Mesendoderm (in vitro differentiated cells): ENCODE data around the gene IQCN.

ENCODE experiments used
- DNase-seq: peaks from one replicate; pipeline ENCODE4 v3.0.0; 2013
- H2AK5ac ChIP-seq: 2 replicates; pipeline ENCODE4 v1.6.1; 2013; ENCODE audit warnings: low read length, inconsistent platforms
- H2BK120ac ChIP-seq: 2 replicates; pipeline ENCODE4 v1.6.1; 2013; ENCODE audit warnings: low read depth, mild to moderate bottlenecking, low read length, moderate library complexity, mixed read lengths
- H2BK15ac ChIP-seq: replicated peaks from 2 replicates; pipeline ENCODE4 v1.6.1; 2013; ENCODE audit warnings: low read depth, mild to moderate bottlenecking, moderate library complexity
- H2BK5ac ChIP-seq: 2 replicates; pipeline ENCODE4 v1.6.1; 2013; ENCODE audit warnings: low read length, inconsistent platforms
- H3K18ac ChIP-seq: 2 replicates; pipeline ENCODE4 v1.6.1; 2013; ENCODE audit warnings: mild to moderate bottlenecking, low read length, mixed read lengths
- H3K23ac ChIP-seq: one replicate; pipeline ENCODE4 v1.6.1; 2013; ENCODE audit warnings: low read length
- H3K27ac ChIP-seq: 2 replicates; pipeline ENCODE4 v1.5.1; 2013; ENCODE audit warnings: low read depth, mild to moderate bottlenecking, inconsistent platforms, low read length, moderate library complexity
- H3K27me3 ChIP-seq: 2 replicates; pipeline ENCODE4 v1.6.1; 2013; ENCODE audit warnings: low read length, control low read depth, mild to moderate bottlenecking, inconsistent platforms; ENCODE audit not compliant: insufficient read depth, poor library complexity
- H3K36me3 ChIP-seq: 2 replicates; pipeline ENCODE4 v1.6.1; 2013; ENCODE audit warnings: low read length, inconsistent platforms; ENCODE audit not compliant: control insufficient read depth, insufficient read depth
- H3K4ac ChIP-seq: one replicate; pipeline ENCODE4 v1.6.1; 2013; ENCODE audit warnings: low read depth, mild to moderate bottlenecking, low read length, moderate library complexity
- H3K4me1 ChIP-seq: 2 replicates; pipeline ENCODE4 v1.6.1; 2013; ENCODE audit warnings: low read depth, low read length, inconsistent platforms; ENCODE audit not compliant: control insufficient read depth
- H3K4me2 ChIP-seq: 2 replicates; pipeline ENCODE4 v1.6.1; 2013; ENCODE audit warnings: low read length
- H3K4me3 ChIP-seq: 2 replicates; pipeline ENCODE4 v1.5.1; 2013; ENCODE audit warnings: mild to moderate bottlenecking, low read length
- H3K56ac ChIP-seq: one replicate; pipeline ENCODE4 v1.6.1; 2013; ENCODE audit warnings: low read length
- H3K79me1 ChIP-seq: 2 replicates; pipeline ENCODE4 v1.6.1; 2013; ENCODE audit warnings: low read length, inconsistent platforms
- H3K79me2 ChIP-seq: 2 replicates; pipeline ENCODE4 v1.6.1; 2013; ENCODE audit warnings: mild to moderate bottlenecking, low read length; ENCODE audit not compliant: control insufficient read depth, insufficient read depth
- H3K9ac ChIP-seq: 2 replicates; pipeline ENCODE4 v1.6.1; 2013; ENCODE audit warnings: low read length, inconsistent platforms
- H4K5ac ChIP-seq: one replicate; pipeline ENCODE4 v1.6.1; 2013; ENCODE audit warnings: low read length
- H4K8ac ChIP-seq: one replicate; pipeline ENCODE4 v1.6.1; 2013; ENCODE audit warnings: low read depth, mild to moderate bottlenecking, control low read depth, low read length, moderate library complexity
- WGBS: extraction: QIAGEN DNeasy Blood & Tissue Kit; methylation state at CpG from one replicate; pipeline ENCODE4 v1.1.7; 2013; ENCODE audit warnings: low lambda C conversion rate, missing lambda C conversion rate; ENCODE audit not compliant: insufficient coverage; ENCODE audit errors: extremely low coverage; 5-methylcytosine and 5-hydroxymethylcytosine counted together

The IQCN gene

GRCh38 chr19:18304208-18304457, 29.9 kb upstream of the IQCN start:
- H3K27me3 ChIP-seq: no peaks in the 10 kb centered on the region
- no peaks in the 10 kb centered on the region for H3K79me1 ChIP-seq
- no peak overlapping the region for H3K4ac ChIP-seq
- H3K27ac ChIP-seq: peak overlapping the region; percentile 97
- H3K9ac ChIP-seq: peak overlapping the region; percentile 49
- H3K23ac ChIP-seq: no peak overlapping the region
- no peak overlapping the region for H2BK15ac ChIP-seq
- peaks cover 2% of the 10 kb centered on the region for H3K36me3 ChIP-seq
- no peak overlapping the region for H3K18ac ChIP-seq
- no peak overlapping the region for H2BK120ac ChIP-seq
- peak overlapping the region; percentile 16 for H3K4me2 ChIP-seq
- DNase-seq: no peak
- no peak overlapping the region for H4K5ac ChIP-seq
- peak overlapping the region; percentile 58 for H2BK5ac ChIP-seq
- H3K4me1 ChIP-seq: peaks cover 2% of the 10 kb centered on the region
- WGBS: no CpG with 5 or more reads among the region's 2 CpGs
- no peak overlapping the region for H3K4me3 ChIP-seq
- H3K79me2 ChIP-seq: no peaks in the 10 kb centered on the region
- H3K56ac ChIP-seq: peak overlapping the region; percentile 88
- H2AK5ac ChIP-seq: peak overlapping the region; percentile 95
- H4K8ac ChIP-seq: no peak overlapping the region

GRCh38 chr19:18301718-18302111, 27.5 kb upstream of the IQCN start:
- DNase-seq: no peak
- H2BK15ac ChIP-seq: no peak overlapping the region
- H4K5ac ChIP-seq: no peak overlapping the region
- H3K56ac ChIP-seq: no peak overlapping the region
- WGBS: no CpG with 5 or more reads among the region's 4 CpGs
- H3K4me2 ChIP-seq: no peak overlapping the region
- H3K4me1 ChIP-seq: peaks cover 2% of the 10 kb centered on the region
- no peaks in the 10 kb centered on the region for H3K36me3 ChIP-seq
- no peak overlapping the region for H3K27ac ChIP-seq
- H2BK120ac ChIP-seq: no peak overlapping the region
- H3K18ac ChIP-seq: no peak overlapping the region
- H2AK5ac ChIP-seq: no peak overlapping the region
- H3K79me2 ChIP-seq: no peaks in the 10 kb centered on the region
- no peak overlapping the region for H4K8ac ChIP-seq
- no peak overlapping the region for H2BK5ac ChIP-seq
- no peak overlapping the region for H3K4ac ChIP-seq
- H3K4me3 ChIP-seq: no peak overlapping the region
- H3K79me1 ChIP-seq: no peaks in the 10 kb centered on the region
- H3K23ac ChIP-seq: no peak overlapping the region
- no peak overlapping the region for H3K9ac ChIP-seq
- H3K27me3 ChIP-seq: no peaks in the 10 kb centered on the region

- peaks cover 2% of the 10 kb centered on the region for H3K4me1 ChIP-seq
- H3K18ac ChIP-seq: no peak overlapping the region
- H3K79me2 ChIP-seq: no peaks in the 10 kb centered on the region
- no peak overlapping the region for H2AK5ac ChIP-seq
- no peak overlapping the region for H4K8ac ChIP-seq
- H2BK15ac ChIP-seq: no peak overlapping the region
- no peak for DNase-seq
- no peak overlapping the region for H3K4me2 ChIP-seq
- no peak overlapping the region for H3K4ac ChIP-seq
- no peak overlapping the region for H2BK120ac ChIP-seq
- no peak overlapping the region for H4K5ac ChIP-seq
- H3K79me1 ChIP-seq: no peaks in the 10 kb centered on the region
- no peak overlapping the region for H3K4me3 ChIP-seq
- H3K27ac ChIP-seq: no peak overlapping the region
- no peaks in the 10 kb centered on the region for H3K27me3 ChIP-seq
- no peak overlapping the region for H3K9ac ChIP-seq
- WGBS: no CpG with 5 or more reads among the region's 18 CpGs
- H3K36me3 ChIP-seq: no peaks in the 10 kb centered on the region
- no peak overlapping the region for H3K56ac ChIP-seq
- H2BK5ac ChIP-seq: no peak overlapping the region
- H3K23ac ChIP-seq: no peak overlapping the region
Observed at GRCh38 chr19:18300930-18301717, 26.9 kb upstream of the IQCN start.

- Histone ChIP-seq H4K5ac (no peak overlapping the region), H3K9ac (no peak overlapping the region), H2BK5ac (no peak overlapping the region), H3K18ac (no peak overlapping the region), H2AK5ac (no peak overlapping the region), H3K4ac (no peak overlapping the region), H4K8ac (no peak overlapping the region), H3K23ac (no peak overlapping the region), H3K27me3 (no peaks in the 10 kb centered on the region), H3K4me1 (peaks cover 2% of the 10 kb centered on the region), H3K56ac (no peak overlapping the region), H3K79me2 (no peaks in the 10 kb centered on the region), H3K4me2 (no peak overlapping the region), H3K4me3 (no peak overlapping the region), H3K79me1 (no peaks in the 10 kb centered on the region), H2BK15ac (no peak overlapping the region), H3K27ac (no peak overlapping the region), H3K36me3 (no peaks in the 10 kb centered on the region), H2BK120ac (no peak overlapping the region)
- WGBS: no CpG with 5 or more reads among the region's 9 CpGs
- no peak for DNase-seq
Observed at GRCh38 chr19:18299654-18300053, 25.4 kb upstream of the IQCN start.

GRCh38 chr19:18298601-18299000, 24.3 kb upstream of the IQCN start:
- no peak overlapping the region for H3K4me3 ChIP-seq
- no peak overlapping the region for H4K8ac ChIP-seq
- H2AK5ac ChIP-seq: no peak overlapping the region
- no peak overlapping the region for H2BK15ac ChIP-seq
- no CpG with 5 or more reads among the region's 6 CpGs for WGBS
- H3K27ac ChIP-seq: no peak overlapping the region
- no peak overlapping the region for H3K4me2 ChIP-seq
- no peak overlapping the region for H3K23ac ChIP-seq
- no peak overlapping the region for H3K4ac ChIP-seq
- H4K5ac ChIP-seq: no peak overlapping the region
- H3K4me1 ChIP-seq: peaks cover 2% of the 10 kb centered on the region
- no peaks in the 10 kb centered on the region for H3K79me1 ChIP-seq
- H3K79me2 ChIP-seq: no peaks in the 10 kb centered on the region
- DNase-seq: no peak
- H3K9ac ChIP-seq: no peak overlapping the region
- H3K56ac ChIP-seq: no peak overlapping the region
- H3K18ac ChIP-seq: no peak overlapping the region
- no peak overlapping the region for H2BK5ac ChIP-seq
- no peaks in the 10 kb centered on the region for H3K36me3 ChIP-seq
- H3K27me3 ChIP-seq: no peaks in the 10 kb centered on the region
- H2BK120ac ChIP-seq: no peak overlapping the region

- DNase-seq: no peak
- H4K5ac ChIP-seq: no peak overlapping the region
Observed at GRCh38 chr19:18297308-18297707, 23.1 kb upstream of the IQCN start.

More at GRCh38 chr19:18297308-18297707, 23.1 kb upstream of the IQCN start:
- no peaks in the 10 kb centered on the region for H3K79me1 ChIP-seq
- no peak overlapping the region for H3K4me3 ChIP-seq
- WGBS: no CpG with 5 or more reads among the region's 4 CpGs
- no peak overlapping the region for H4K8ac ChIP-seq
- no peak overlapping the region for H2BK5ac ChIP-seq
- H3K56ac ChIP-seq: no peak overlapping the region
- H2BK120ac ChIP-seq: no peak overlapping the region
- H3K18ac ChIP-seq: no peak overlapping the region
- H2AK5ac ChIP-seq: no peak overlapping the region
- H3K4me1 ChIP-seq: peaks cover 5% of the 10 kb centered on the region
- H3K27me3 ChIP-seq: no peaks in the 10 kb centered on the region
- no peak overlapping the region for H2BK15ac ChIP-seq
- H3K23ac ChIP-seq: no peak overlapping the region
- H3K79me2 ChIP-seq: no peaks in the 10 kb centered on the region
- no peaks in the 10 kb centered on the region for H3K36me3 ChIP-seq
- H3K9ac ChIP-seq: no peak overlapping the region
- H3K4me2 ChIP-seq: no peak overlapping the region
- no peak overlapping the region for H3K4ac ChIP-seq
- H3K27ac ChIP-seq: no peak overlapping the region
